Mucosa of descending colon (tissue), 3 donors: ENCODE measurements around the gene ERC1. TPM values are rescaled to one million over a fixed set of nuclear protein-coding genes. Genes with fewer than 3 reads are reported as not detected.

Experiments
- ATAC-seq: fragments of 200-7000 bp; cut with Tn5 transposase; one replicate; pipeline ENCODE4 v1.9.1; 2020; ENCODE audit warnings: mild to moderate bottlenecking, moderate library complexity
- DNase-seq, 3 donors: peaks; one replicate each; pipeline ENCODE4 v3.0.0-alpha.2; 2020
- H3K36me3 ChIP-seq: fragments of 200-600 bp; one replicate; pipeline ENCODE4 v1.8.0; 2021; ENCODE audit warnings: low read depth, mild to moderate bottlenecking
- H3K4me1 ChIP-seq: fragments of 200-600 bp; one replicate; pipeline ENCODE4 v1.8.0; 2021; ENCODE audit warnings: low read depth, mild to moderate bottlenecking
- H3K4me3 ChIP-seq: fragments of 200-600 bp; one replicate; pipeline ENCODE4 v1.8.0; 2021; ENCODE audit warnings: mild to moderate bottlenecking
- H3K9me3 ChIP-seq: fragments of 200-600 bp; one replicate; pipeline ENCODE4 v1.8.0; 2021; ENCODE audit warnings: mild to moderate bottlenecking
- CTCF ChIP-seq: fragments of 200-600 bp; IDR thresholded peaks from one replicate; pipeline ENCODE4 v1.8.0; 2022; ENCODE audit warnings: antibody characterized with exemption, mild to moderate bottlenecking
- intact Hi-C, 2 donors: fragments of 100-400 bp; cut with DNase I in 1 of 2; cut with micrococcal nuclease in 1 of 2; formaldehyde crosslinking; loops; one replicate each; pipeline versions ENCODE4 v1.11.0 to v1.11.1; 2022; cut with DNase I, micrococcal nuclease
- total RNA-seq, 3 donors: library from RNA; stranded (reverse); fragmentation: NEBNext Ultra II Directional in 2 of 3; extraction: Animal tissue kit (Norgen Biotek cat#: 25700) in 2 of 3; gene quantifications; one replicate each; pipeline versions ENCODE4 v1.2.1 to v1.2.4, GENCODE V29; 2021 to 2023
- donor health status: DM: no; HTN: no; CAD: no; lungs with moderate emphysema.
- donor health status: DM: no; HTN: no; CAD: no.
- donor health status: DM: no; HTN: yes; CAD: no.

Gene ERC1
- total RNA-seq, 3 donors from 2014 or later, result 42.6 to 76.3 (median 49.6) TPM

GRCh38 chr12:1325666-1326065, 334.6 kb downstream of the ERC1 start:
- Histone ChIP-seq H3K4me3 (no peak overlapping the region), H3K9me3 (no peaks in the 10 kb centered on the region), H3K4me1 (no peaks in the 10 kb centered on the region), H3K36me3 (no peaks in the 10 kb centered on the region)
- TF ChIP-seq CTCF, result no peak
- DNase-seq (no peak), ATAC-seq (no peak)
- intact Hi-C loops, result no loop called here

GRCh38 chr12:1326258-1326657, 335.2 kb downstream of the ERC1 start:
- Histone ChIP-seq H3K9me3 (no peaks in the 10 kb centered on the region), H3K36me3 (no peaks in the 10 kb centered on the region), H3K4me3 (no peak overlapping the region), H3K4me1 (no peaks in the 10 kb centered on the region)
- no peak for TF ChIP-seq CTCF
- DNase-seq (no peak), ATAC-seq (no peak)
- intact Hi-C loops, result no loop called here

GRCh38 chr12:1328391-1328790, 337.4 kb downstream of the ERC1 start:
- intact Hi-C loops, result no loop called here
- H3K4me3 ChIP-seq, result no peak overlapping the region
- no peaks in the 10 kb centered on the region for H3K4me1 ChIP-seq
- no peaks in the 10 kb centered on the region for H3K36me3 ChIP-seq
- DNase-seq (peak in 1 of 3 donors; percentile 35), ATAC-seq (no peak)
- no peaks in the 10 kb centered on the region for H3K9me3 ChIP-seq
- TF ChIP-seq CTCF, result no peak

GRCh38 chr12:1329784-1330476, 338.9 kb downstream of the ERC1 start:
- no peak for DNase-seq
- Histone ChIP-seq H3K4me1 (no peaks in the 10 kb centered on the region), H3K4me3 (no peak overlapping the region), H3K9me3 (no peaks in the 10 kb centered on the region), H3K36me3 (no peaks in the 10 kb centered on the region)
- peak; percentile 68 for ATAC-seq
- intact Hi-C loops, result no loop called here
- no peak for TF ChIP-seq CTCF

GRCh38 chr12:1330477-1330827, 339.4 kb downstream of the ERC1 start:
- H3K4me1 ChIP-seq, result no peaks in the 10 kb centered on the region
- no peak for DNase-seq

More at GRCh38 chr12:1330477-1330827, 339.4 kb downstream of the ERC1 start:
- intact Hi-C loops, result no loop called here
- Histone ChIP-seq H3K9me3 (no peaks in the 10 kb centered on the region), H3K4me3 (no peak overlapping the region), H3K36me3 (no peaks in the 10 kb centered on the region)
- no peak for ATAC-seq
- TF ChIP-seq CTCF, result no peak
